ENCODE data around the gene GADD45B. TPM values are rescaled to one million over a fixed set of nuclear protein-coding genes. Genes with fewer than 3 reads are reported as not detected.
A peak's percentile ranks its signal among the peaks of the same experiment; 100 is the strongest.

GADD45B gene
- total RNA-seq, 1 experiment from 2014 or later: 37.9 TPM

DNA sequence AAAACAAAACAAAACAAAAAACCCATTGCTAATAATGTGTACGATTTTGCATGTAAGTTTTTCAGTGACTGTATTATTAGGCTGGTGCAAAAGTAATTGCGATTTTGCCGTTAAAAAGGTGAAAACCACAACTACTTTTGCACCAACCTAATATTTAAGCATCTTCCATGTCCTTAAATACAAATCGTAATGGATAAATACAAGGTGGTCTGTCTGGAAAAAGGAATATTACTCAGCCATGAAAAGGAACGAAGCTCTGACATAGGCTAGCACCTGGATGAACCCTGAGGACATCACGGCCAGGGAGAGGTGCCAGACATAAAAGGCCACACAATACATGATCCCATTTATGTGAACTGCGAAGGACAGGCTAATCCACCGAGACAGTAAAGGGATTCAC is 33.2 kb downstream of the GADD45B start:
- ChIA-PET POLR2A (interaction anchor here (6.0 kb wide), 1 partner anchor 33 kb away, joined by 29 read pairs; the partner anchor contains the start of gene GADD45B), RAD21 (ENCODE audit: low non-redundant PET in 1 of 2, low total read pairs in 2 of 2, uncharacterized antibody in 2 of 2, unreplicated experiment in 2 of 2) (no interaction called here), CTCF (interaction anchor here (0.6 kb wide), 1 partner anchor 10 kb away, joined by 5 read pairs; no protein-coding TSS in a partner anchor)
- Histone ChIP-seq H3K9me3 (ENCODE audit: control insufficient read depth in 1 of 2, insufficient read depth in 1 of 2, low read depth in 1 of 2, low read length in 2 of 2) (no peaks in the 10 kb centered on the region), H4K20me1 (ENCODE audit: insufficient read depth) (no peaks in the 10 kb centered on the region), H3K4me1 (ENCODE audit: control insufficient read depth in 1 of 2, insufficient read depth in 2 of 2, low read length in 2 of 2) (peaks cover 25 to 53% of the 10 kb centered on the region in 2 experiments), H3K4me2 (ENCODE audit: low read length) (no peak overlapping the region), H2AFZ (ENCODE audit: low read depth, low read length, poor library complexity, severe bottlenecking) (no peak overlapping the region), H3K36me3 (ENCODE audit: control insufficient read depth in 1 of 2, insufficient read depth in 2 of 2, low read length in 2 of 2) (no peaks in the 10 kb centered on the region), H3K4me3 (replicated peaks in 1 of 2; ENCODE audit: low read depth in 1 of 2, low read length in 2 of 2) (no peak overlapping the region), H3K27ac (ENCODE audit: low read depth, low read length) (no peak overlapping the region), H3K79me2 (ENCODE audit: insufficient read depth, low read length) (no peaks in the 10 kb centered on the region), H3K9me2 (ENCODE audit: insufficient read depth) (no peaks in the 10 kb centered on the region), H3K9ac (ENCODE audit: low read length) (no peak overlapping the region), H3K27me3 (ENCODE audit: insufficient read depth, low read length) (no peaks in the 10 kb centered on the region)
- intact Hi-C loops (cut with micrococcal nuclease): no loop called here
- BruUV-seq (replicated peaks): no TSS peak
- no peak for DNase-seq (ENCODE audit: low read depth, low spot score)
- TF ChIP-seq POLR2A (IDR thresholded peaks at IDR 0.05; ENCODE audit: borderline replicate concordance, extremely low read depth, insufficient read depth, insufficient read length): no peak
- TF ChIP-seq, protein P1, sequence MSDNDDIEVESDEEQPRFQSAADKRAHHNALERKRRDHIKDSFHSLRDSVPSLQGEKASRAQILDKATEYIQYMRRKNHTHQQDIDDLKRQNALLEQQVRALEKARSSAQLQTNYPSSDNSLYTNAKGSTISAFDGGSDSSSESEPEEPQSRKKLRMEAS (IDR thresholded peaks at IDR 0.05): 0 out of 2 replicates have a peak, but pooled peaks have one; percentile 18
- ATAC-seq: no peak

DNA sequence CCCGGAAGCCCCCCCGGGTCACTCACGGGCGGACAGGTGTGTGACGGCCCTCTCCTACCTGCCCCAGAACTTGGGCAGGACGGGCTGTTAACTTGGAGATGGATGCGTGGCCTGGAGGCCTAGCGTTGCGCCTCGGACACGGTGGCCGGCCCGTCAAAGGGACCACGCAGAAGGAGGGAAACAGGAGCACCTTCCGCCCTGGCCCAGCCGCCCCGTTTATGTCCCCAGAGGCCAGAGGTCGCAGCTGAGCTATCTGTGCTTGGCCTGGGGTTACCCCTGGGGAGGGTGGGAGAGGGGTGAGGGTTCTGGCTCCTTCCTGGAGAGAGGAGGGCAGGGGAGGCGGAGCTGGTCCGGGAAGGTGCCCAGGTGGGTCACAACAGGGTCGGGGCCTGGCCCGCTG is 35.6 kb downstream of the GADD45B start:
- TF ChIP-seq, protein P2, sequence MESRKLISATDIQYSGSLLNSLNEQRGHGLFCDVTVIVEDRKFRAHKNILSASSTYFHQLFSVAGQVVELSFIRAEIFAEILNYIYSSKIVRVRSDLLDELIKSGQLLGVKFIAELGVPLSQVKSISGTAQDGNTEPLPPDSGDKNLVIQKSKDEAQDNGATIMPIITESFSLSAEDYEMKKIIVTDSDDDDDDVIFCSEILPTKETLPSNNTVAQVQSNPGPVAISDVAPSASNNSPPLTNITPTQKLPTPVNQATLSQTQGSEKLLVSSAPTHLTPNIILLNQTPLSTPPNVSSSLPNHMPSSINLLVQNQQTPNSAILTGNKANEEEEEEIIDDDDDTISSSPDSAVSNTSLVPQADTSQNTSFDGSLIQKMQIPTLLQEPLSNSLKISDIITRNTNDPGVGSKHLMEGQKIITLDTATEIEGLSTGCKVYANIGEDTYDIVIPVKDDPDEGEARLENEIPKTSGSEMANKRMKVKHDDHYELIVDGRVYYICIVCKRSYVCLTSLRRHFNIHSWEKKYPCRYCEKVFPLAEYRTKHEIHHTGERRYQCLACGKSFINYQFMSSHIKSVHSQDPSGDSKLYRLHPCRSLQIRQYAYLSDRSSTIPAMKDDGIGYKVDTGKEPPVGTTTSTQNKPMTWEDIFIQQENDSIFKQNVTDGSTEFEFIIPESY (IDR thresholded peaks at IDR 0.05; ENCODE audit: extremely low read depth, insufficient replicate concordance, low read length): no peak
- TF ChIP-seq SP1 (IDR thresholded peaks at IDR 0.05; ENCODE audit: low read depth): no peak
- TF ChIP-seq SIN3A (IDR thresholded peaks at IDR 0.05; ENCODE audit: low read depth): no peak
- TF ChIP-seq ZNF274 (IDR thresholded peaks at IDR 0.05; ENCODE audit: low read depth, low read length): no peak
- TF ChIP-seq CEBPB (IDR thresholded peaks at IDR 0.05; ENCODE audit: low read depth): no peak
- TF ChIP-seq SRF (IDR thresholded peaks at IDR 0.05; ENCODE audit: low read depth): no peak
- no peak for TF ChIP-seq POLR2A (IDR thresholded peaks at IDR 0.05; ENCODE audit: borderline replicate concordance, extremely low read depth, insufficient read depth, insufficient read length)
- CTCF ChIA-PET: interaction anchor here (1.0 kb wide), 1 partner anchor 12 kb away, joined by 3 read pairs; no protein-coding TSS in a partner anchor

More for the DNA sequence above, 35.6 kb downstream of the GADD45B start:
- RAD21 ChIA-PET (ENCODE audit: low non-redundant PET in 1 of 2, low total read pairs in 2 of 2, uncharacterized antibody in 2 of 2, unreplicated experiment in 2 of 2): no interaction called here
- Histone ChIP-seq H3K9me3 (ENCODE audit: control insufficient read depth in 1 of 2, insufficient read depth in 1 of 2, low read depth in 1 of 2, low read length in 2 of 2) (no peaks in the 10 kb centered on the region), H3K4me1 (ENCODE audit: control insufficient read depth in 1 of 2, insufficient read depth in 2 of 2, low read length in 2 of 2) (peaks cover 17 to 35% of the 10 kb centered on the region in 2 experiments), H3K36me3 (ENCODE audit: control insufficient read depth in 1 of 2, insufficient read depth in 2 of 2, low read length in 2 of 2) (no peaks in the 10 kb centered on the region), H4K20me1 (ENCODE audit: insufficient read depth) (no peaks in the 10 kb centered on the region), H2AFZ (ENCODE audit: low read depth, low read length, poor library complexity, severe bottlenecking) (no peak overlapping the region), H3K27me3 (ENCODE audit: insufficient read depth, low read length) (no peaks in the 10 kb centered on the region), H3K9me2 (ENCODE audit: insufficient read depth) (no peaks in the 10 kb centered on the region), H3K4me3 (replicated peaks in 1 of 2; ENCODE audit: low read depth in 1 of 2, low read length in 2 of 2) (no peak overlapping the region), H3K9ac (ENCODE audit: low read length) (no peak overlapping the region), H3K4me2 (ENCODE audit: low read length) (no peak overlapping the region), H3K79me2 (ENCODE audit: insufficient read depth, low read length) (no peaks in the 10 kb centered on the region), H3K27ac (ENCODE audit: low read depth, low read length) (no peak overlapping the region)
- DNase-seq (ENCODE audit: low read depth, low spot score): no peak
- no peak for ATAC-seq
- BruUV-seq (replicated peaks): no TSS peak
- POLR2A ChIA-PET: interaction anchor here (6.0 kb wide), 1 partner anchor 36 kb away, joined by 29 read pairs; the partner anchor contains the start of gene GADD45B
- intact Hi-C loops (cut with micrococcal nuclease): no loop called here

All from HCT116 (cell line).